Body of pancreas (tissue), 4 donors: ENCODE data around the gene LRRC51.

ENCODE experiments used
- POLR2A ChIP-seq, 3 donors: fragments of 450-650 bp; IDR thresholded peaks; one replicate each; pipeline ENCODE4 v1.6.1; 2016; ENCODE audit warnings: antibody characterized with exemption in 3 of 3, mild to moderate bottlenecking in 2 of 3
- TF ChIP-seq, protein P1 (sequence below), 7 experiments: fragments of 450-650 bp in 4 of 7; fragments of 200-600 bp in 3 of 7; sonication (generic) in 3 of 7; IDR thresholded peaks; one replicate each; pipeline ENCODE4 v1.5.1; 2016 to 2019; ENCODE audit warnings: antibody characterized with exemption in 7 of 7

DNA sequence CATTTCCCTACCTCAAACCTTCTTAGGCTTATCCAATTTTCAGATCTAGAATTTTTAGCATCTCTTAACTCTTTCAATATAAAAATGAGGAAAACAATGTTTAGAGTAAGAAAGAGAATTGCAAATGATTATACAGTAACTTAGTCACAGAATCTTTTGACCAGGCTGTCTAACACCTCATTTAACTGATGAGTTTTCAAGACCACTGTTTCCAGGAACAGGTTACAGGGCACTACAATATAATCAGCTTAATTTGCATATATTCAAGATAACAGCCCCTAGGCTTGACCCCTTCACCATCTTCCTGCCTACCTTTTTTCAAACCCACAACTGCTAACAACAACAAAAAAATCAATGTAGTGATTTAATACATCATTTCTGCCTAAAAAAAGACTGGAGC is 13.0 kb upstream of the LRRC51 start:
- TF ChIP-seq, protein P1, sequence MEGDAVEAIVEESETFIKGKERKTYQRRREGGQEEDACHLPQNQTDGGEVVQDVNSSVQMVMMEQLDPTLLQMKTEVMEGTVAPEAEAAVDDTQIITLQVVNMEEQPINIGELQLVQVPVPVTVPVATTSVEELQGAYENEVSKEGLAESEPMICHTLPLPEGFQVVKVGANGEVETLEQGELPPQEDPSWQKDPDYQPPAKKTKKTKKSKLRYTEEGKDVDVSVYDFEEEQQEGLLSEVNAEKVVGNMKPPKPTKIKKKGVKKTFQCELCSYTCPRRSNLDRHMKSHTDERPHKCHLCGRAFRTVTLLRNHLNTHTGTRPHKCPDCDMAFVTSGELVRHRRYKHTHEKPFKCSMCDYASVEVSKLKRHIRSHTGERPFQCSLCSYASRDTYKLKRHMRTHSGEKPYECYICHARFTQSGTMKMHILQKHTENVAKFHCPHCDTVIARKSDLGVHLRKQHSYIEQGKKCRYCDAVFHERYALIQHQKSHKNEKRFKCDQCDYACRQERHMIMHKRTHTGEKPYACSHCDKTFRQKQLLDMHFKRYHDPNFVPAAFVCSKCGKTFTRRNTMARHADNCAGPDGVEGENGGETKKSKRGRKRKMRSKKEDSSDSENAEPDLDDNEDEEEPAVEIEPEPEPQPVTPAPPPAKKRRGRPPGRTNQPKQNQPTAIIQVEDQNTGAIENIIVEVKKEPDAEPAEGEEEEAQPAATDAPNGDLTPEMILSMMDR (IDR thresholded peaks at IDR 0.05) = no peak
- TF ChIP-seq POLR2A (IDR thresholded peaks at IDR 0.05) = no peak
